Mesodermal cell (in vitro differentiated cells): Measurements from ENCODE around the gene LRRTM3.

ENCODE experiments used
- H3K27ac ChIP-seq: 2 replicates; pipeline ENCODE4 v1.7.0; 2013; ENCODE audit warnings: mild to moderate bottlenecking, low read depth, low read length, moderate library complexity; ENCODE audit not compliant: severe bottlenecking
- H3K36me3 ChIP-seq: 2 replicates; pipeline ENCODE4 v1.7.1; 2013; ENCODE audit warnings: mild to moderate bottlenecking, low read length, moderate library complexity; ENCODE audit not compliant: control insufficient read depth, insufficient read depth
- H3K4me1 ChIP-seq: one replicate; pipeline ENCODE4 v1.7.1; 2013; ENCODE audit warnings: mild to moderate bottlenecking, low read length; ENCODE audit not compliant: insufficient read depth, control insufficient read depth, poor library complexity, severe bottlenecking
- H3K4me3 ChIP-seq: 2 replicates; pipeline ENCODE4 v1.7.0; 2013; ENCODE audit warnings: low read length, control low read depth, mild to moderate bottlenecking; ENCODE audit not compliant: insufficient read depth, poor library complexity, severe bottlenecking; ENCODE audit errors: extremely low read depth
- H3K9me3 ChIP-seq: 2 replicates; pipeline ENCODE4 v1.7.1; 2013; ENCODE audit warnings: mild to moderate bottlenecking, low read length, moderate library complexity; ENCODE audit not compliant: control insufficient read depth
- WGBS, 2 experiments: methylation state at CpG; one replicate each; pipeline ENCODE4 v1.1.5; 2013; ENCODE audit warnings: missing lambda C conversion rate in 2 of 2; ENCODE audit not compliant: insufficient coverage in 2 of 2; 5-methylcytosine and 5-hydroxymethylcytosine counted together

The LRRTM3 gene

GRCh38 chr10:66982053-66982420 is 56.2 kb downstream of the LRRTM3 start:
- Histone ChIP-seq H3K4me3 (no peak overlapping the region), H3K27ac (no peak overlapping the region), H3K9me3 (no peaks in the 10 kb centered on the region), H3K36me3 (no peaks in the 10 kb centered on the region), H3K4me1 (no peaks in the 10 kb centered on the region)
- no CpG with 5 or more reads among the region's 1 CpG for WGBS, 2 experiments

GRCh38 chr10:66982792-66983474 is 57.1 kb downstream of the LRRTM3 start:
- H3K27ac ChIP-seq: no peak overlapping the region
- 50 to 84% methylated on average over 2 to 3 of the region's 6 CpGs for whole genome bisulfite sequencing, 2 experiments
- H3K36me3 ChIP-seq: no peaks in the 10 kb centered on the region
- no peak overlapping the region for H3K4me3 ChIP-seq
- no peaks in the 10 kb centered on the region for H3K4me1 ChIP-seq
- H3K9me3 ChIP-seq: no peaks in the 10 kb centered on the region

GRCh38 chr10:66983475-66983818 is 57.6 kb downstream of the LRRTM3 start:
- H3K9me3 ChIP-seq: no peaks in the 10 kb centered on the region
- H3K4me3 ChIP-seq: no peak overlapping the region
- H3K4me1 ChIP-seq: no peaks in the 10 kb centered on the region
- no peaks in the 10 kb centered on the region for H3K36me3 ChIP-seq
- H3K27ac ChIP-seq: no peak overlapping the region

- H3K4me1 ChIP-seq: no peaks in the 10 kb centered on the region
- no peak overlapping the region for H3K27ac ChIP-seq
- no peak overlapping the region for H3K4me3 ChIP-seq
- WGBS, 2 experiments: no CpG with 5 or more reads among the region's 1 CpG
- no peaks in the 10 kb centered on the region for H3K9me3 ChIP-seq
- H3K36me3 ChIP-seq: no peaks in the 10 kb centered on the region
Observed at GRCh38 chr10:66990143-66990830, 64.5 kb downstream of the LRRTM3 start.

- Histone ChIP-seq H3K4me1 (no peaks in the 10 kb centered on the region), H3K36me3 (no peaks in the 10 kb centered on the region), H3K9me3 (no peaks in the 10 kb centered on the region), H3K27ac (no peak overlapping the region), H3K4me3 (no peak overlapping the region)
- WGBS, 2 experiments: no CpG with 5 or more reads among the region's 1 CpG
Observed at GRCh38 chr10:66996996-66997395, 71.2 kb downstream of the LRRTM3 start.

GRCh38 chr10:66999762-67000545 is 74.1 kb downstream of the LRRTM3 start:
- H3K4me3 ChIP-seq: no peak overlapping the region
- no peaks in the 10 kb centered on the region for H3K36me3 ChIP-seq
- no CpG with 5 or more reads among the region's 3 CpGs for whole genome bisulfite sequencing, 2 experiments
- H3K27ac ChIP-seq: no peak overlapping the region
- no peaks in the 10 kb centered on the region for H3K9me3 ChIP-seq
- no peaks in the 10 kb centered on the region for H3K4me1 ChIP-seq

GRCh38 chr10:67004690-67005089 is 78.9 kb downstream of the LRRTM3 start:
- Histone ChIP-seq H3K9me3 (no peaks in the 10 kb centered on the region), H3K27ac (no peak overlapping the region), H3K36me3 (no peaks in the 10 kb centered on the region), H3K4me3 (no peak overlapping the region), H3K4me1 (no peaks in the 10 kb centered on the region)
- no CpG with 5 or more reads among the region's 2 CpGs for WGBS, 2 experiments

GRCh38 chr10:67005981-67006380 is 80.1 kb downstream of the LRRTM3 start:
- Histone ChIP-seq H3K36me3 (no peaks in the 10 kb centered on the region), H3K4me1 (no peaks in the 10 kb centered on the region), H3K4me3 (no peak overlapping the region), H3K27ac (no peak overlapping the region), H3K9me3 (no peaks in the 10 kb centered on the region)
- no CpG with 5 or more reads among the region's 1 CpG for WGBS, 2 experiments

GRCh38 chr10:67011480-67011879 is 85.6 kb downstream of the LRRTM3 start:
- Histone ChIP-seq H3K27ac (no peak overlapping the region), H3K36me3 (no peaks in the 10 kb centered on the region), H3K4me3 (no peak overlapping the region), H3K9me3 (no peaks in the 10 kb centered on the region), H3K4me1 (no peaks in the 10 kb centered on the region)
- WGBS, 2 experiments: no CpG with 5 or more reads among the region's 1 CpG

- WGBS, 2 experiments: 82% methylated on average over 1 of the region's 3 CpGs; no CpG with 5 or more reads in 1 of the 2 experiments
- Histone ChIP-seq H3K36me3 (no peaks in the 10 kb centered on the region), H3K9me3 (no peaks in the 10 kb centered on the region), H3K27ac (no peak overlapping the region), H3K4me1 (no peaks in the 10 kb centered on the region), H3K4me3 (no peak overlapping the region)
Observed at GRCh38 chr10:67011981-67012380, 86.1 kb downstream of the LRRTM3 start.

- Histone ChIP-seq H3K4me1 (no peaks in the 10 kb centered on the region), H3K36me3 (no peaks in the 10 kb centered on the region), H3K9me3 (no peaks in the 10 kb centered on the region), H3K4me3 (no peak overlapping the region), H3K27ac (no peak overlapping the region)
- no CpG with 5 or more reads among the region's 1 CpG for WGBS, 2 experiments
Observed at GRCh38 chr10:67015225-67015624, 89.4 kb downstream of the LRRTM3 start.
